HEK293 (cell line): ENCODE results near the gene SLC7A6.
A peak's percentile ranks its signal among the peaks of the same experiment; 100 is the strongest.

ENCODE experiments used
- CTCF ChIA-PET: fragments of 350-600 bp; formaldehyde crosslinking; extraction: SDS; loops from one replicate; lab custom pipeline; 2021; ENCODE audit warnings: antibody characterized with exemption; lab: Yijun Ruan, JAX
- POLR2A ChIA-PET: fragments of 300-600 bp; formaldehyde crosslinking; extraction: SDS; loops from one replicate; lab custom pipeline; 2020; ENCODE audit warnings: antibody characterized with exemption, inconsistent platforms; lab: Yijun Ruan, JAX
- H3K27ac ChIP-seq: fragments of 200-500 bp; sonication (Bioruptor generic); 2 replicates; pipeline ENCODE4 v1.5.1; 2014; ENCODE audit warnings: low read depth, low read length, control low read depth, inconsistent platforms; ENCODE audit errors: extremely low read depth
- H3K36me3 ChIP-seq, 2 experiments: fragments of 200-500 bp in 1 of 2; sonication (Bioruptor generic) in 1 of 2; 1 replicate in 1 of 2; 2 replicates in 1 of 2; pipeline ENCODE4 v1.5.1; 2014 to 2017; ENCODE audit warnings: inconsistent platforms in 2 of 2, low read length in 2 of 2; ENCODE audit not compliant: control insufficient read depth in 2 of 2, insufficient read depth in 1 of 2
- H3K4me1 ChIP-seq: fragments of 200-500 bp; sonication (Bioruptor generic); 2 replicates; pipeline ENCODE4 v1.5.1; 2014; ENCODE audit warnings: mild to moderate bottlenecking, low read length, inconsistent platforms; ENCODE audit not compliant: control insufficient read depth, insufficient read depth
- H3K4me3 ChIP-seq: 2 replicates; pipeline ENCODE4 v1.5.1; 2011; ENCODE audit warnings: low read depth, mild to moderate bottlenecking, control low read depth, low read length, moderate library complexity
- H3K9me3 ChIP-seq: fragments of 200-500 bp; sonication (Bioruptor generic); 2 replicates; pipeline ENCODE4 v1.5.1; 2014; ENCODE audit warnings: low read depth, low read length, inconsistent platforms; ENCODE audit not compliant: control insufficient read depth, insufficient read depth
- EGR2 ChIP-seq: fragments of 450-650 bp; formaldehyde crosslinking; IDR thresholded peaks from 2 replicates; pipeline ENCODE4 v1.5.1; 2016; ENCODE audit warnings: low read depth, missing biosample characterization, missing genetic modification characterization
- KLF16 ChIP-seq: fragments of 450-650 bp; formaldehyde crosslinking; IDR thresholded peaks from 2 replicates; pipeline ENCODE4 v1.5.1; 2017; ENCODE audit warnings: missing biosample characterization, missing genetic modification characterization
- OSR2 ChIP-seq: fragments of 450-650 bp; formaldehyde crosslinking; IDR thresholded peaks from 2 replicates; pipeline ENCODE4 v1.5.1; 2016; ENCODE audit warnings: missing biosample characterization, missing genetic modification characterization
- SCRT2 ChIP-seq: fragments of 450-650 bp; formaldehyde crosslinking; IDR thresholded peaks from 2 replicates; pipeline ENCODE4 v1.5.1; 2016; ENCODE audit warnings: missing biosample characterization, missing genetic modification characterization
- TRIM28 ChIP-seq: IDR thresholded peaks from 2 replicates; pipeline ENCODE4 v1.6.1; 2011; ENCODE audit warnings: low read length, control low read depth, borderline replicate concordance
- ZBTB1 ChIP-seq: fragments of 450-650 bp; formaldehyde crosslinking; IDR thresholded peaks from 2 replicates; pipeline ENCODE4 v1.5.1; 2016; ENCODE audit warnings: missing biosample characterization, missing genetic modification characterization
- ZBTB17 ChIP-seq: fragments of 450-650 bp; formaldehyde crosslinking; IDR thresholded peaks from 2 replicates; pipeline ENCODE4 v1.5.1; 2016; ENCODE audit warnings: missing biosample characterization, missing genetic modification characterization
- ZBTB20 ChIP-seq: fragments of 450-650 bp; formaldehyde crosslinking; IDR thresholded peaks from 2 replicates; pipeline ENCODE4 v1.5.1; 2016; ENCODE audit warnings: missing biosample characterization, missing genetic modification characterization
- ZBTB8A ChIP-seq: fragments of 450-650 bp; formaldehyde crosslinking; IDR thresholded peaks from 2 replicates; pipeline ENCODE4 v1.5.1; 2016; ENCODE audit warnings: missing biosample characterization, missing genetic modification characterization
- ZFHX2 ChIP-seq: fragments of 450-650 bp; formaldehyde crosslinking; conservative IDR thresholded peaks from 2 replicates; pipeline ENCODE4 v1.5.1; 2016; ENCODE audit warnings: missing biosample characterization, missing genetic modification characterization
- ZIC2 ChIP-seq: fragments of 450-650 bp; formaldehyde crosslinking; IDR thresholded peaks from 2 replicates; pipeline ENCODE4 v1.5.1; 2016; ENCODE audit warnings: missing biosample characterization, missing genetic modification characterization
- ZNF132 ChIP-seq: fragments of 450-650 bp; formaldehyde crosslinking; IDR thresholded peaks from 2 replicates; pipeline ENCODE4 v1.5.1; 2017; ENCODE audit warnings: missing biosample characterization, missing genetic modification characterization, borderline replicate concordance
- ZNF140 ChIP-seq: fragments of 450-650 bp; formaldehyde crosslinking; IDR thresholded peaks from 2 replicates; pipeline ENCODE4 v1.5.1; 2016; ENCODE audit warnings: missing biosample characterization, missing genetic modification characterization
- ZNF2 ChIP-seq: fragments of 450-650 bp; formaldehyde crosslinking; IDR thresholded peaks from 2 replicates; pipeline ENCODE4 v1.5.1; 2016; ENCODE audit warnings: missing biosample characterization, missing genetic modification characterization
- ZNF548 ChIP-seq: fragments of 450-650 bp; formaldehyde crosslinking; IDR thresholded peaks from 2 replicates; pipeline ENCODE4 v1.5.1; 2016; ENCODE audit warnings: missing biosample characterization, missing genetic modification characterization
- ZNF600 ChIP-seq: fragments of 450-650 bp; formaldehyde crosslinking; IDR thresholded peaks from 2 replicates; pipeline ENCODE4 v1.5.1; 2016; ENCODE audit warnings: missing biosample characterization, missing genetic modification characterization
- ZNF610 ChIP-seq: fragments of 450-650 bp; formaldehyde crosslinking; IDR thresholded peaks from 2 replicates; pipeline ENCODE4 v1.5.1; 2016; ENCODE audit warnings: missing biosample characterization, missing genetic modification characterization, borderline replicate concordance
- ZNF639 ChIP-seq: fragments of 450-650 bp; formaldehyde crosslinking; IDR thresholded peaks from 2 replicates; pipeline ENCODE4 v1.5.1; 2016; ENCODE audit warnings: missing biosample characterization, missing genetic modification characterization
- ZNF645 ChIP-seq: fragments of 450-650 bp; formaldehyde crosslinking; IDR thresholded peaks from 2 replicates; pipeline ENCODE4; 2016; ENCODE audit warnings: missing biosample characterization, missing genetic modification characterization
- ZNF658 ChIP-seq: fragments of 450-650 bp; formaldehyde crosslinking; IDR thresholded peaks from 2 replicates; pipeline ENCODE4; 2016; ENCODE audit warnings: missing biosample characterization, missing genetic modification characterization
- ZSCAN16 ChIP-seq: fragments of 450-650 bp; formaldehyde crosslinking; IDR thresholded peaks from 2 replicates; pipeline ENCODE4 v1.5.1; 2016; ENCODE audit warnings: missing biosample characterization, missing genetic modification characterization
- ZSCAN23 ChIP-seq: fragments of 450-650 bp; formaldehyde crosslinking; IDR thresholded peaks from 2 replicates; pipeline ENCODE4 v1.5.1; 2016; ENCODE audit warnings: missing biosample characterization, missing genetic modification characterization
- ZSCAN30 ChIP-seq: fragments of 450-650 bp; IDR thresholded peaks from 2 replicates; pipeline ENCODE4 v1.5.1; 2018; ENCODE audit warnings: missing biosample characterization, mild to moderate bottlenecking, missing genetic modification characterization, moderate library complexity
- ZXDB ChIP-seq: fragments of 450-650 bp; formaldehyde crosslinking; IDR thresholded peaks from 2 replicates; pipeline ENCODE4 v1.5.1; 2016; ENCODE audit warnings: missing biosample characterization, missing genetic modification characterization
- TF ChIP-seq, protein P1 (sequence below): fragments of 450-650 bp; formaldehyde crosslinking; IDR thresholded peaks from 2 replicates; pipeline ENCODE4 v1.5.1; 2016; ENCODE audit warnings: missing biosample characterization, missing genetic modification characterization, borderline replicate concordance
- TF ChIP-seq, protein P2 (sequence below): fragments of 450-650 bp; formaldehyde crosslinking; IDR thresholded peaks from 2 replicates; pipeline ENCODE4 v1.5.1; 2016; ENCODE audit warnings: missing biosample characterization, missing genetic modification characterization
- TF ChIP-seq, protein P3 (sequence below): fragments of 450-650 bp; formaldehyde crosslinking; IDR thresholded peaks from 2 replicates; pipeline ENCODE4 v1.5.1; 2016; ENCODE audit warnings: missing biosample characterization, missing genetic modification characterization

Gene SLC7A6

DNA sequence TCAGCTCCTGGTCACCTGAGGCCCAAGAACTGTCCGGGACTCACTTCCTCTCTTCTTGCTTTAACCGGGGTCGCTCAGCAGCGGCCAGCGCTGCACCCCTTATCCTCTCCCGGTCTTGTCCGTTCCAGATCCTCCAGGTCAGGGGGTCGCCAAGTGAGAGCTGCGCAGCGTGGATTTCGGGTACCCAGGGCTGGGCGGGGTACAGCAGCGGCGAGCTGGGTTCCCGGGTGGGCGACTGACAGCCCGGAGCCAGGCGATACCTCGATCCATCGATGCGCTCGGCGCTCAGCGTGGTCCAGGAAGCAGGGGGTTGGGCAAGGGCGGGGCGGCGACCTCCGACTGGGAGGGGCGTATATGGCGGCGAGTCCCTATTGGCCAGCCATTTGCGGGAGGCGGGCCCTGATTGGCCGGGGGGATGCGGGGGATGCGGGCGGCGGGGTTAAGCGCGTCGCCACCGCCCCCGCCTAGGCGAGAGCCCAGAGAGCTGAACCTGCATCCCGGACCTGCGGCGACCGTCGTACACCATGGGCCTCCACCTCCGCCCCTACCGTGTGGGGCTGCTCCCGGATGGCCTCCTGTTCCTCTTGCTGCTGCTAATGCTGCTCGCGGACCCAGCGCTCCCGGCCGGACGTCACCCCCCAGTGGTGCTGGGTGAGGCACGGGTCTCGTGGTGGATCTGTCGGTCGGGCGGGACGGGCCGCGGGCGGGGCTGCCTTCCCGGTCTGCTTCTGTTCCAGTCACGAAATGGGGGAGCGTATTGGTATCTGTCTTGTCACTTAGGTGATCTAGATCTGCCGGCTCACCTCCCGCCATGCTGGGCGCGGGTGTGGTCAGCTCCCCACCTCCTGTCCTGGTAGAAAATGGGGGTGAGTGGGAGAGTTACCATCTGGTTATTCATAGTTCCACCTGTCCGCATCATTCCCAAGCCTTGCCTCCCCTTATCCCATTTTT lies 19.1 kb upstream of the SLC7A6 start, which contains the start of gene PLA2G15:
Gene PLA2G15, plus strand, starts transcription at position 471 of the 951 bp plus-strand sequence. Its CDS starts 54 bp downstream, at position 525.
- POLR2A ChIA-PET: interaction anchor here (0.6 to 1.8 kb wide), 9 partner anchors 9 to 1942 kb away, joined by 3 to 8 read pairs (median 6); partner anchors contain the start of genes ESRP2, NFATC3, PRMT7 and SLC7A6
- Histone ChIP-seq H3K4me1 (0 out of 2 replicates have a peak, but pooled peaks cover 2% of the 10 kb centered on the region), H3K27ac (peak within 1 kb of the TSS; percentile 29; the same call in 1 of the 2 replicates), H3K9me3 (no peaks in the 10 kb centered on the region), H3K4me3 (peak within 1 kb of the TSS; percentile 84), H3K36me3 (peaks cover 0 to 12% of the 10 kb centered on the region in 2 experiments; a peak in 2 of 3 replicates)
- CTCF ChIA-PET: interaction anchor here (1.1 to 3.6 kb wide), 4 partner anchors 16 to 83 kb away, joined by 4 to 14 read pairs (median 8); partner anchors contain the start of gene SLC7A6
- TF ChIP-seq OSR2 (tag by site-specific recombination) (peak; percentile 12; the same call in 1 of the 2 replicates), ZFHX2 (tag by site-specific recombination) (peak; percentile 95), ZBTB1 (tag by site-specific recombination) (peak; percentile 93), ZBTB8A (peak; percentile 50; the same call in 1 of the 2 replicates), ZBTB17 (tag by site-specific recombination) (peak; percentile 99), ZNF645 (tag by site-specific recombination) (no peak), ZNF600 (peak; percentile 92), ZNF2 (tag by site-specific recombination) (no peak), TRIM28 (no peak), KLF16 (tag by site-specific recombination) (peak; percentile 98), ZNF132 (tag by site-specific recombination) (no peak), ZNF610 (tag by site-specific recombination) (0 out of 2 replicates have a peak, but pooled peaks have one; percentile 26), ZSCAN23 (tag by site-specific recombination) (no peak), ZNF140 (tag by site-specific recombination) (no peak), ZNF548 (tag by site-specific recombination) (no peak), ZBTB20 (tag by site-specific recombination) (peak; percentile 61; the same call in 1 of the 2 replicates), EGR2 (peak; percentile 92), ZNF658 (no peak), SCRT2 (tag by site-specific recombination) (peak; percentile 42; the same call in 1 of the 2 replicates), ZXDB (tag by site-specific recombination) (peak; percentile 92), ZIC2 (peak; percentile 33; the same call in 1 of the 2 replicates), ZSCAN30 (peak; percentile 48; the same call in 1 of the 2 replicates), ZNF639 (0 out of 2 replicates have a peak, but pooled peaks have one; percentile 18), ZSCAN16 (tag by site-specific recombination) (0 out of 2 replicates have a peak, but pooled peaks have one; percentile 7)
- TF ChIP-seq, protein P1, sequence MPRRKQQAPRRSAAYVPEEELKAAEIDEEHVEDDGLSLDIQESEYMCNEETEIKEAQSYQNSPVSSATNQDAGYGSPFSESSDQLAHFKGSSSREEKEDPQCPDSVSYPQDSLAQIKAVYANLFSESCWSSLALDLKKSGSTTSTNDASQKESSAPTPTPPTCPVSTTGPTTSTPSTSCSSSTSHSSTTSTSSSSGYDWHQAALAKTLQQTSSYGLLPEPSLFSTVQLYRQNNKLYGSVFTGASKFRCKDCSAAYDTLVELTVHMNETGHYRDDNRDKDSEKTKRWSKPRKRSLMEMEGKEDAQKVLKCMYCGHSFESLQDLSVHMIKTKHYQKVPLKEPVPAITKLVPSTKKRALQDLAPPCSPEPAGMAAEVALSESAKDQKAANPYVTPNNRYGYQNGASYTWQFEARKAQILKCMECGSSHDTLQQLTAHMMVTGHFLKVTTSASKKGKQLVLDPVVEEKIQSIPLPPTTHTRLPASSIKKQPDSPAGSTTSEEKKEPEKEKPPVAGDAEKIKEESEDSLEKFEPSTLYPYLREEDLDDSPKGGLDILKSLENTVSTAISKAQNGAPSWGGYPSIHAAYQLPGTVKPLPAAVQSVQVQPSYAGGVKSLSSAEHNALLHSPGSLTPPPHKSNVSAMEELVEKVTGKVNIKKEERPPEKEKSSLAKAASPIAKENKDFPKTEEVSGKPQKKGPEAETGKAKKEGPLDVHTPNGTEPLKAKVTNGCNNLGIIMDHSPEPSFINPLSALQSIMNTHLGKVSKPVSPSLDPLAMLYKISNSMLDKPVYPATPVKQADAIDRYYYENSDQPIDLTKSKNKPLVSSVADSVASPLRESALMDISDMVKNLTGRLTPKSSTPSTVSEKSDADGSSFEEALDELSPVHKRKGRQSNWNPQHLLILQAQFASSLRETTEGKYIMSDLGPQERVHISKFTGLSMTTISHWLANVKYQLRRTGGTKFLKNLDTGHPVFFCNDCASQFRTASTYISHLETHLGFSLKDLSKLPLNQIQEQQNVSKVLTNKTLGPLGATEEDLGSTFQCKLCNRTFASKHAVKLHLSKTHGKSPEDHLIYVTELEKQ: peak; percentile 28; the same call in 1 of the 2 replicates
- TF ChIP-seq, protein P2, sequence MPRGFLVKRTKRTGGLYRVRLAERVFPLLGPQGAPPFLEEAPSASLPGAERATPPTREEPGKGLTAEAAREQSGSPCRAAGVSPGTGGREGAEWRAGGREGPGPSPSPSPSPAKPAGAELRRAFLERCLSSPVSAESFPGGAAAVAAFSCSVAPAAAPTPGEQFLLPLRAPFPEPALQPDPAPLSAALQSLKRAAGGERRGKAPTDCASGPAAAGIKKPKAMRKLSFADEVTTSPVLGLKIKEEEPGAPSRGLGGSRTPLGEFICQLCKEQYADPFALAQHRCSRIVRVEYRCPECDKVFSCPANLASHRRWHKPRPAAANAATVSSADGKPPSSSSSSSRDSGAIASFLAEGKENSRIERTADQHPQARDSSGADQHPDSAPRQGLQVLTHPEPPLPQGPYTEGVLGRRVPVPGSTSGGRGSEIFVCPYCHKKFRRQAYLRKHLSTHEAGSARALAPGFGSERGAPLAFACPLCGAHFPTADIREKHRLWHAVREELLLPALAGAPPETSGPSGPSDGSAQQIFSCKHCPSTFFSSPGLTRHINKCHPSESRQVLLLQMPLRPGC: 0 out of 2 replicates have a peak, but pooled peaks have one; percentile 36
- TF ChIP-seq, protein P3, sequence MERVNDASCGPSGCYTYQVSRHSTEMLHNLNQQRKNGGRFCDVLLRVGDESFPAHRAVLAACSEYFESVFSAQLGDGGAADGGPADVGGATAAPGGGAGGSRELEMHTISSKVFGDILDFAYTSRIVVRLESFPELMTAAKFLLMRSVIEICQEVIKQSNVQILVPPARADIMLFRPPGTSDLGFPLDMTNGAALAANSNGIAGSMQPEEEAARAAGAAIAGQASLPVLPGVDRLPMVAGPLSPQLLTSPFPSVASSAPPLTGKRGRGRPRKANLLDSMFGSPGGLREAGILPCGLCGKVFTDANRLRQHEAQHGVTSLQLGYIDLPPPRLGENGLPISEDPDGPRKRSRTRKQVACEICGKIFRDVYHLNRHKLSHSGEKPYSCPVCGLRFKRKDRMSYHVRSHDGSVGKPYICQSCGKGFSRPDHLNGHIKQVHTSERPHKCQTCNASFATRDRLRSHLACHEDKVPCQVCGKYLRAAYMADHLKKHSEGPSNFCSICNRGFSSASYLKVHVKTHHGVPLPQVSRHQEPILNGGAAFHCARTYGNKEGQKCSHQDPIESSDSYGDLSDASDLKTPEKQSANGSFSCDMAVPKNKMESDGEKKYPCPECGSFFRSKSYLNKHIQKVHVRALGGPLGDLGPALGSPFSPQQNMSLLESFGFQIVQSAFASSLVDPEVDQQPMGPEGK (tag by site-specific recombination): peak; percentile 99
